DMS153 treated with DMSO at 0.1 percent for 48 hours (cell line): ENCODE data around the gene GEN1.

Experiments used
- DNase-seq: peaks from one replicate; lab custom pipeline; 2025; ENCODE audit not compliant: unreplicated experiment; lab: John Stamatoyannopoulos, UW

GEN1 gene

GRCh38 chr2:17793296-17793695, 39.4 kb downstream of the GEN1 start:
- no peak for DNase-seq

- no peak for DNase-seq
Measured at GRCh38 chr2:17793803-17794354, 39.9 kb downstream of the GEN1 start.

GRCh38 chr2:17795309-17795708, 41.4 kb downstream of the GEN1 start:
- no peak for DNase-seq

GRCh38 chr2:17798338-17798737, 44.4 kb downstream of the GEN1 start:
- DNase-seq, result no peak

GRCh38 chr2:17799301-17800120, 45.6 kb downstream of the GEN1 start:
- DNase-seq, result no peak

GRCh38 chr2:17800219-17800618, 46.3 kb downstream of the GEN1 start:
- no peak for DNase-seq

GRCh38 chr2:17800693-17801458, 46.9 kb downstream of the GEN1 start:
- no peak for DNase-seq

- DNase-seq, result no peak
Measured at GRCh38 chr2:17803497-17803896, 49.6 kb downstream of the GEN1 start.

GRCh38 chr2:17804358-17804757, 50.4 kb downstream of the GEN1 start:
- DNase-seq, result no peak

- DNase-seq, result no peak
Measured at GRCh38 chr2:17805166-17805565, 51.2 kb downstream of the GEN1 start.

GRCh38 chr2:17805717-17806363, 51.9 kb downstream of the GEN1 start:
- no peak for DNase-seq

GRCh38 chr2:17813010-17813741, 59.2 kb downstream of the GEN1 start:
- DNase-seq, result no peak

- DNase-seq, result no peak
Measured at GRCh38 chr2:17813742-17814473, 60.0 kb downstream of the GEN1 start.

- DNase-seq, result no peak
Measured at GRCh38 chr2:17814601-17815000, 60.7 kb downstream of the GEN1 start.

GRCh38 chr2:17815468-17816184, 61.7 kb downstream of the GEN1 start:
- no peak for DNase-seq

- no peak for DNase-seq
Measured at GRCh38 chr2:17816396-17817245, 62.7 kb downstream of the GEN1 start, which contains the start of gene MSGN1. MSGN1 (plus strand) TSS chr2:17816460; CDS start chr2:17816519, 59 bp downstream.

GRCh38 chr2:17818235-17818815, 64.4 kb downstream of the GEN1 start:
- DNase-seq, result no peak

- no peak for DNase-seq
Measured at GRCh38 chr2:17821080-17821479, 67.1 kb downstream of the GEN1 start.
